Transverse colon (tissue), 4 donors: ENCODE data around the gene RNF130. TPM values are rescaled to one million over a fixed set of nuclear protein-coding genes. Genes with fewer than 3 reads are reported as not detected.

Experiments
- DNase-seq: peaks from one replicate; pipeline ENCODE4 v3.0.0-alpha.2; 2019
- H3K27ac ChIP-seq, 4 donors: fragments of 200-600 bp; sonication (generic); 2 replicates each; pipeline ENCODE4 v1.5.1; 2016 to 2018; ENCODE audit warnings: inconsistent platforms in 4 of 4
- H3K27me3 ChIP-seq: fragments of 200-600 bp; sonication (generic); 2 replicates; pipeline ENCODE4 v1.5.1; 2017; ENCODE audit warnings: inconsistent platforms
- H3K36me3 ChIP-seq, 4 donors: fragments of 200-600 bp; sonication (generic); 2 replicates each; pipeline ENCODE4 v1.5.1; 2017 to 2019; ENCODE audit warnings: inconsistent platforms in 4 of 4
- H3K4me1 ChIP-seq, 4 donors: fragments of 200-600 bp; sonication (generic); 2 replicates each; pipeline ENCODE4 v1.5.1; 2017 to 2020; ENCODE audit warnings: inconsistent platforms in 4 of 4
- H3K4me3 ChIP-seq, 4 donors: fragments of 200-600 bp; sonication (generic); 1 replicate in 1 of 4; 2 replicates in 3 of 4; pipeline versions ENCODE4 v1.5.1 to v1.6.1; 2017 to 2019; ENCODE audit warnings: inconsistent platforms in 4 of 4
- H3K9me3 ChIP-seq, 2 donors: fragments of 200-600 bp; sonication (generic); 2 replicates each; pipeline ENCODE4 v1.5.1; 2017 to 2019; ENCODE audit warnings: inconsistent platforms in 2 of 2
- EP300 ChIP-seq: sonication (generic); formaldehyde crosslinking; IDR thresholded peaks from one replicate; pipeline ENCODE4 v1.6.1; 2017; ENCODE audit warnings: antibody characterized with exemption, low read depth
- POLR2A ChIP-seq: fragments of 450-650 bp; IDR thresholded peaks from one replicate; pipeline ENCODE4 v1.6.1; 2016; ENCODE audit warnings: antibody characterized with exemption, mild to moderate bottlenecking, moderate library complexity
- POLR2AphosphoS5 ChIP-seq, 3 donors: sonication (generic); formaldehyde crosslinking; IDR thresholded peaks; one replicate each; pipeline ENCODE4 v1.6.1; 2016; ENCODE audit warnings: antibody characterized with exemption in 3 of 3
- WGBS, 2 donors: methylation state at CpG; one replicate each; pipeline ENCODE4 v1.1.5; 2018; ENCODE audit warnings: low coverage in 1 of 2; 5-methylcytosine and 5-hydroxymethylcytosine counted together
- in situ Hi-C, 4 donors: fragments of 200-750 bp; cut with MboI; loops; one replicate each; pipeline versions ENCODE4 v1.15.0 to v1.15.1; 2017; ENCODE audit warnings: low sequenced_read_pairs in 3 of 4, low pct_ligation_motif_present in 1 of 4, low pct_unique_long_range_greater_than_20kb in 1 of 4
- intact Hi-C: fragments of 100-400 bp; cut with DNase I; formaldehyde crosslinking; loops from one replicate; pipeline ENCODE4 v1.15.1; 2023; ENCODE audit warnings: low total_unique reads
- total RNA-seq, 4 donors: library from RNA; depleted of rRNA; stranded (reverse); fragments of >200 nt; gene quantifications; one replicate each; pipeline ENCODE4 v1.1.0, GENCODE V29; 2016
- TF ChIP-seq, protein P1 (sequence below), 5 experiments: fragments of 200-600 bp in 3 of 5; fragments of 450-650 bp in 2 of 5; sonication (generic) in 3 of 5; IDR thresholded peaks; 1 replicate in 2 of 5; 2 replicates in 3 of 5; pipeline ENCODE4 v1.5.1; 2016 to 2017; ENCODE audit warnings: antibody characterized with exemption in 5 of 5, inconsistent platforms in 3 of 5, mild to moderate bottlenecking in 2 of 5, moderate library complexity in 1 of 5

The RNF130 gene
- total RNA-seq, 4 donors from 2014 or later = 62.2 to 95.2 (median 70.3) TPM

GRCh38 chr5:180113660-180114303, 42.2 kb upstream of the RNF130 start:
- H3K9me3 ChIP-seq = no peaks in the 10 kb centered on the region
- H3K4me3 ChIP-seq = no peak overlapping the region
- no peaks in the 10 kb centered on the region for H3K36me3 ChIP-seq
- no peaks in the 10 kb centered on the region for H3K27me3 ChIP-seq
- H3K4me1 ChIP-seq = no peaks in the 10 kb centered on the region
- no peak overlapping the region for H3K27ac ChIP-seq
- in situ Hi-C loops (no loop called here), intact Hi-C loops (no loop called here)
- DNase-seq = no peak
- TF ChIP-seq POLR2AphosphoS5 (IDR thresholded peaks at IDR 0.05) = no peak
- TF ChIP-seq, protein P1, sequence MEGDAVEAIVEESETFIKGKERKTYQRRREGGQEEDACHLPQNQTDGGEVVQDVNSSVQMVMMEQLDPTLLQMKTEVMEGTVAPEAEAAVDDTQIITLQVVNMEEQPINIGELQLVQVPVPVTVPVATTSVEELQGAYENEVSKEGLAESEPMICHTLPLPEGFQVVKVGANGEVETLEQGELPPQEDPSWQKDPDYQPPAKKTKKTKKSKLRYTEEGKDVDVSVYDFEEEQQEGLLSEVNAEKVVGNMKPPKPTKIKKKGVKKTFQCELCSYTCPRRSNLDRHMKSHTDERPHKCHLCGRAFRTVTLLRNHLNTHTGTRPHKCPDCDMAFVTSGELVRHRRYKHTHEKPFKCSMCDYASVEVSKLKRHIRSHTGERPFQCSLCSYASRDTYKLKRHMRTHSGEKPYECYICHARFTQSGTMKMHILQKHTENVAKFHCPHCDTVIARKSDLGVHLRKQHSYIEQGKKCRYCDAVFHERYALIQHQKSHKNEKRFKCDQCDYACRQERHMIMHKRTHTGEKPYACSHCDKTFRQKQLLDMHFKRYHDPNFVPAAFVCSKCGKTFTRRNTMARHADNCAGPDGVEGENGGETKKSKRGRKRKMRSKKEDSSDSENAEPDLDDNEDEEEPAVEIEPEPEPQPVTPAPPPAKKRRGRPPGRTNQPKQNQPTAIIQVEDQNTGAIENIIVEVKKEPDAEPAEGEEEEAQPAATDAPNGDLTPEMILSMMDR (IDR thresholded peaks at IDR 0.05) = no peak
- no peak for TF ChIP-seq EP300
- no peak for TF ChIP-seq POLR2A
- WGBS, 2 donors = 91 to 94% methylated on average over 15 to 23 of the region's 23 CpGs

DNA sequence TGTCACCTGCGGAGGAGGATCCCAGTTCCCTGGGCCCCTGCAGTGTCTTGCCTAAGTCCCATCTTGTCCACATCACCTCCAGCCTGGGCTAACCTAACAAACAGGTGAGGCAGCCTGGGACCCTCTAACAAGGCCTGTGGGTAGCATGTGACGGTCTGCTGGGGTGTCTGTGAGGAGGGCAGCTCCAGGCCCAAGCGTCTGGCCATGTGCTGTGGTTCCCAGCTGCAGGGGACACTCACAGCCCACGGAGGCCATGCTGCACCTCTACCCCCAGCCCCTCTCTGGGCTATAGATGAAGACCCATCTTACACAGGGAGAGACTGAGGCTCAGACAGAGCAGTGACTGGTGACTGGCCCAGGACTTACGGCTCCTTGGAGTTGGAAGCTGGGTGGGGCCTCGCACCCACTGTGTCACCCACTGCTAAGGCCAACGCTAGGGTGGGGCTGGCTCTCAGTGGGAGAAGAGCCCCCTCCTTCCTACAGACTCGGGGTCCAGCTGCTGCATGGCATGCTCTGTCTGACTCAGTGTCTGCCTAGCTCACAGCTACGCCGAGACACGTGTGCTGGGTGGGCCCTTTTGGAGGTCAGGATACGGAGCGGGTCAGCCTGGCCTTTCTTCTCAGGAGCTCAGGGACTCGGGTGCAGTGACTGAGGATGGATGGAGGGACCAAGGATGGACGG, 40.8 kb upstream of the RNF130 start:
- no peaks in the 10 kb centered on the region for H3K27me3 ChIP-seq
- TF ChIP-seq POLR2A (no peak), POLR2AphosphoS5 (IDR thresholded peaks at IDR 0.05) (no peak), EP300 (no peak)
- TF ChIP-seq, protein P1 (IDR thresholded peaks at IDR 0.05) = no peak
- WGBS, 2 donors = 83% methylated on average over 14 of the region's 15 CpGs; no CpG with 5 or more reads in 1 of the 2 donors
- intact Hi-C loops (no loop called here), in situ Hi-C loops (no loop called here)
- H3K4me1 ChIP-seq = no peaks in the 10 kb centered on the region
- H3K27ac ChIP-seq = no peak overlapping the region
- DNase-seq = no peak
- peaks cover 1 to 7% of the 10 kb centered on the region in 2 donors for H3K9me3 ChIP-seq
- no peaks in the 10 kb centered on the region for H3K36me3 ChIP-seq
- no peak overlapping the region for H3K4me3 ChIP-seq

DNA sequence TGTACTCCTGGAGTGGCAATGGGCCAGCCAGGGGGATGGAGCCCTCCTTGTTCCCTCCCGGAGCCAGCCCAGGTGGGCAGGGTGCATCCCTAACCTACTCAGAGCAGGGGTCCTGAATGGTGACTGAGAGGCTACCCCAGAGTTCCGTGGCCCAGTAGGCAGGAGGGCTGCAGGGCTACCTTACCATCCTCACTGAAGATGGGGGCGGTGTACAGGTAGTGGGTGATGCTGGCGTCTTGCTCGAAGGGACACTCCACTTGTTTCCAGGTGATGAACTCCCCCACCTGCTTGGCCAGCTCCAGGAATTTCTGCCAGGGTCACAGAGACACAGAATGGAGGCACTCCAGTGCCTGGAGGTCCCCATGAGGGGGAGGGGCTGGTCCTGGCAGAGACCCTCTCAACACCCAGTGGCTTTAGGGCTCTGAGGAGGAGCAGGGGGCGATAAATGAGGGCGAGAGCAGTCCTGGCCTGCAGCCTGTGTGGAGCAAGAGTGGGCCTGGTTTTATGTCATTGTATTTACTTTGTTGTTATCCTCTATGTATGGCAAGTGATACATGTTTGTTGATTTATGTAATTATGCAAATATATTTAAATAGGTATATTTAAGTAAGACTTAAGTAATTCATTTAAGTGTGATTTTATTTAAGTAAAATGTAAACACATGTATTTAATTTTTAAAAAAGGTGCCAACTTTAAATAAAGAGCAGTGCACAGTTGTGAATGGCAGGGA, 39.9 kb upstream of the RNF130 start:
- TF ChIP-seq POLR2AphosphoS5 (IDR thresholded peaks at IDR 0.05) (no peak), POLR2A (no peak), EP300 (no peak)
- TF ChIP-seq, protein P1 (IDR thresholded peaks at IDR 0.05) = no peak
- WGBS, 2 donors = 82 to 86% methylated on average over 2 to 7 of the region's 7 CpGs
- Histone ChIP-seq H3K27me3 (no peaks in the 10 kb centered on the region), H3K27ac (no peak overlapping the region), H3K4me3 (no peak overlapping the region), H3K9me3 (peaks cover 10 to 15% of the 10 kb centered on the region in 2 donors), H3K4me1 (no peaks in the 10 kb centered on the region), H3K36me3 (no peaks in the 10 kb centered on the region)
- no peak for DNase-seq
- in situ Hi-C loops (no loop called here), intact Hi-C loops (no loop called here)

- Histone ChIP-seq H3K27me3 (no peaks in the 10 kb centered on the region), H3K4me3 (no peak overlapping the region), H3K9me3 (peaks cover 14 to 16% of the 10 kb centered on the region in 2 donors), H3K4me1 (no peaks in the 10 kb centered on the region), H3K36me3 (no peaks in the 10 kb centered on the region), H3K27ac (no peak overlapping the region)
- TF ChIP-seq, protein P1 (IDR thresholded peaks at IDR 0.05) = no peak
- no peak for TF ChIP-seq EP300
- no peak for TF ChIP-seq POLR2A
- no peak for TF ChIP-seq POLR2AphosphoS5 (IDR thresholded peaks at IDR 0.05)
- WGBS, 2 donors = 80 to 82% methylated on average over 2 to 9 of the region's 9 CpGs
- intact Hi-C loops = no loop called here
- DNase-seq = no peak
- in situ Hi-C loops = no loop called here
Observed at GRCh38 chr5:180109920-180110319, 38.4 kb upstream of the RNF130 start.
